AG10803 (cell line): ENCODE data around the gene CRIM1.

Experiments
- DNase-seq: peaks from one replicate; pipeline ENCODE4 v3.0.0; 2010; ENCODE audit warnings: low read depth
- H3K4me3 ChIP-seq: 2 replicates; pipeline ENCODE4 v1.5.1; 2011; ENCODE audit warnings: mild to moderate bottlenecking, low read length, control low read depth
- TF ChIP-seq, protein P1 (sequence below): conservative IDR thresholded peaks from 2 replicates; pipeline ENCODE4 v1.5.1; 2011; ENCODE audit warnings: mild to moderate bottlenecking, low read length, control low read depth, inconsistent platforms

The CRIM1 gene

GRCh38 chr2:36461039-36461681, 105.6 kb downstream of the CRIM1 start:
- peak; percentile 89 for DNase-seq
- TF ChIP-seq, protein P1, sequence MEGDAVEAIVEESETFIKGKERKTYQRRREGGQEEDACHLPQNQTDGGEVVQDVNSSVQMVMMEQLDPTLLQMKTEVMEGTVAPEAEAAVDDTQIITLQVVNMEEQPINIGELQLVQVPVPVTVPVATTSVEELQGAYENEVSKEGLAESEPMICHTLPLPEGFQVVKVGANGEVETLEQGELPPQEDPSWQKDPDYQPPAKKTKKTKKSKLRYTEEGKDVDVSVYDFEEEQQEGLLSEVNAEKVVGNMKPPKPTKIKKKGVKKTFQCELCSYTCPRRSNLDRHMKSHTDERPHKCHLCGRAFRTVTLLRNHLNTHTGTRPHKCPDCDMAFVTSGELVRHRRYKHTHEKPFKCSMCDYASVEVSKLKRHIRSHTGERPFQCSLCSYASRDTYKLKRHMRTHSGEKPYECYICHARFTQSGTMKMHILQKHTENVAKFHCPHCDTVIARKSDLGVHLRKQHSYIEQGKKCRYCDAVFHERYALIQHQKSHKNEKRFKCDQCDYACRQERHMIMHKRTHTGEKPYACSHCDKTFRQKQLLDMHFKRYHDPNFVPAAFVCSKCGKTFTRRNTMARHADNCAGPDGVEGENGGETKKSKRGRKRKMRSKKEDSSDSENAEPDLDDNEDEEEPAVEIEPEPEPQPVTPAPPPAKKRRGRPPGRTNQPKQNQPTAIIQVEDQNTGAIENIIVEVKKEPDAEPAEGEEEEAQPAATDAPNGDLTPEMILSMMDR: no peak
- no peak overlapping the region for H3K4me3 ChIP-seq

- H3K4me3 ChIP-seq: no peak overlapping the region
- TF ChIP-seq, protein P1: no peak
- no peak for DNase-seq
Observed at GRCh38 chr2:36462311-36462935, 106.8 kb downstream of the CRIM1 start.

- no peak for DNase-seq
- TF ChIP-seq, protein P1: no peak
- no peak overlapping the region for H3K4me3 ChIP-seq
Observed at GRCh38 chr2:36463365-36463764, 107.8 kb downstream of the CRIM1 start.

DNA sequence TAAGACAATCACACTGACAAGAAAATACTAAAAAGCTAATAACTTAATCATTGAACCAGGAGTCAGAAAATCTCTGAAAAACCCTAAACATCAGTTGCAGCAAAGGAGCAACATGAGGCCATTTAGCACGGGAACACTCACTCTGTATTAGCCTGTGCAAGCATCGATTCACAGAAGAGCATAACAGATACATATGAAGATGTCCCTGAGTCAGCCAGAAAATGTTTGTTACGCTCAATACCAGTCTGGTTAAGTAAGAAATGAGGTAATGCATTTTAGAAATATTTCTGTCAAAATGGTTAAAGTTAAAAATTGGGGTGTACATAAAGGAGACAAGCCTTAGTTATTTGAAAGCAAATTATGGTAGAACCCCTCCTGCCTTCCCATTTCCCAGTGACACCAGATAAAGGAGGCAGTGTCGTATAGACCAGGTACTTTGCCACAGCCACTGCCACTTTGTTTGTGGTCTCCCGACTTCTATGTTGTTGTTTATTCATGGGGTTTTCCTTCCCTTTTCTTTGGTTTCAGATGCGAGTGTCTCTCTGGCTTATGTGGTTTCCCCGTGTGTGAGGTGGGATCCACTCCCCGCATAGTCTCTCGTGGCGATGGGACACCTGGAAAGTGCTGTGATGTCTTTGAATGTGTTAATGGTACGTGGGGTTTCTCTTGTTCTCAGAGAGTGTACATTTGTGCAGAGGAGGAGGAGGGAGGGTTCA, 108.6 kb downstream of the CRIM1 start:
- TF ChIP-seq, protein P1: no peak
- H3K4me3 ChIP-seq: no peak overlapping the region
- DNase-seq: no peak

DNA sequence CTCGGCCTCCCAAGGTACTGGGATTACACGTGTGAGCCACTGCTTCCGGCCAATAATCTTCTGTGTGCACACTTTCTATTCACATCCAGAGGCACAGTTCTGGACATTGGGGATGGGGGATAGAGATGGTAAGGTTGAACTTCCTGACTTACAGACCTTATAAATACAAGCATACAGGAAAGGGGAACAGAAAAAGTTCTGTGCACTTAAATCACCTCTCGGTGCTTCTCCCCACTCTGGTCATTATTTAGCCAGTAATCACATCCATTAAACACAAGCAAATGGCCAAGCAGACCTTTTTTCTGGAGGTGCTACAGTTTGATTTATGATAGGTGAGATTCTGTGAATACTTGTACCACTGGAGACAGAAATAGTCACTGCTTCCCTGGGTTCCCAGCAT, 110.6 kb downstream of the CRIM1 start:
- no peak overlapping the region for H3K4me3 ChIP-seq
- TF ChIP-seq, protein P1: no peak
- no peak for DNase-seq

DNA sequence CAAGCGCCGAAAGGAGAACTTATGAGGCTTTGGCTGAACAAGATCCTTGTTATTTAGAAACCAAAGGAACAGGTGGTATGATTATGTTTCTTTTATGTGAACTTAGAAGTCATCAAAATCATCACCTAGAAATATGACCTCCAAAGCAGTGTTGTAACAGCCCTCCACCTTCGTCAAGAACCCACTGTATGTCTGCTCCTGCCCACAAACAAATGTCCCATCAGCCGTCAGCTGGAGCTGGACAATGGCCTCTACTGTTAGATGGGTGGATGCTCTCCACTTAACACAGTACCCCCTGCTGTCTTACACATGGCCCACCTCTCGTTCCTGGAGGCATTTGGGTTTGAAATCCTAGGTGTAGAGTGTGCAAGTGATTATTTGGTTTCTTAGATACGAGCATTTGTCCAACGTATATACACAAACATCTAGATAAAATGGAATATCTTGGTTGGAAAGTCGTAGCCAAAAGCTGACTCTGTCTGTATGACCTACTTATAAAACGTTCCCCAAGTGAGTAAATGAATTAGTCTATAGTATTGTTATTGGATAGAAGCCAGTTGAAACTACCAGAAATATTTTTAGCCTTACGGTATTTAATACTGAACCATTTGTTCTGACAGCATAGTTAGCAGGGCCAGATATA, 113.0 kb downstream of the CRIM1 start:
- TF ChIP-seq, protein P1: no peak
- no peak for DNase-seq
- H3K4me3 ChIP-seq: no peak overlapping the region
